Activated naive CD4-positive, alpha-beta T cell treated with anti-CD3 and anti-CD28 coated beads for 36 hours (primary cell): ENCODE data around the gene KLK11. TPM values are rescaled to one million over a fixed set of nuclear protein-coding genes. Genes with fewer than 3 reads are reported as not detected.

Experiments
- CTCF ChIA-PET: fragments of 350-600 bp; sonication (Branson Sonifier 250); formaldehyde crosslinking; loops from one replicate; lab custom pipeline; 2021; ENCODE audit warnings: antibody characterized with exemption; lab: Charles Lee
- DNase-seq: peaks from one replicate; pipeline ENCODE4 v3.0.0-alpha.2; 2020
- H3K27ac Mint-ChIP-seq: one replicate; pipeline ENCODE4 v1.8.0; 2021; ENCODE audit warnings: mild to moderate bottlenecking, mixed read lengths
- H3K27me3 Mint-ChIP-seq: one replicate; pipeline ENCODE4 v1.8.0; 2021; ENCODE audit warnings: low read depth, mixed read lengths
- H3K36me3 Mint-ChIP-seq: one replicate; pipeline ENCODE4 v1.8.0; 2021; ENCODE audit warnings: low read depth, mixed read lengths
- H3K4me1 Mint-ChIP-seq: one replicate; pipeline ENCODE4 v1.8.0; 2021; ENCODE audit warnings: low read depth, mixed read lengths
- H3K4me3 Mint-ChIP-seq: one replicate; pipeline ENCODE4 v1.8.0; 2021; ENCODE audit warnings: mild to moderate bottlenecking, moderate library complexity, mixed read lengths
- H3K9me3 Mint-ChIP-seq: one replicate; pipeline ENCODE4 v1.8.0; 2021; ENCODE audit warnings: mixed read lengths
- intact Hi-C: fragments of 100-400 bp; cut with micrococcal nuclease; formaldehyde crosslinking; loops from one replicate; pipeline ENCODE4 v1.15.1; 2023
- total RNA-seq, 2 experiments: library from RNA; stranded (reverse); gene quantifications; one replicate each; pipeline ENCODE4 v1.2.3, GENCODE V29; 2021

The KLK11 gene, protein sequence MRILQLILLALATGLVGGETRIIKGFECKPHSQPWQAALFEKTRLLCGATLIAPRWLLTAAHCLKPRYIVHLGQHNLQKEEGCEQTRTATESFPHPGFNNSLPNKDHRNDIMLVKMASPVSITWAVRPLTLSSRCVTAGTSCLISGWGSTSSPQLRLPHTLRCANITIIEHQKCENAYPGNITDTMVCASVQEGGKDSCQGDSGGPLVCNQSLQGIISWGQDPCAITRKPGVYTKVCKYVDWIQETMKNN
- total RNA-seq: not detected

- H3K36me3 Mint-ChIP-seq: no peaks in the 10 kb centered on the region
- CTCF ChIA-PET: no interaction called here
Observed at GRCh38 chr19:51026554-51026831, at the start of gene KLK11. TSS of gene KLK11 (minus strand) at chr19:51026616. CDS start at chr19:51025631, 985 bp downstream.

DNA sequence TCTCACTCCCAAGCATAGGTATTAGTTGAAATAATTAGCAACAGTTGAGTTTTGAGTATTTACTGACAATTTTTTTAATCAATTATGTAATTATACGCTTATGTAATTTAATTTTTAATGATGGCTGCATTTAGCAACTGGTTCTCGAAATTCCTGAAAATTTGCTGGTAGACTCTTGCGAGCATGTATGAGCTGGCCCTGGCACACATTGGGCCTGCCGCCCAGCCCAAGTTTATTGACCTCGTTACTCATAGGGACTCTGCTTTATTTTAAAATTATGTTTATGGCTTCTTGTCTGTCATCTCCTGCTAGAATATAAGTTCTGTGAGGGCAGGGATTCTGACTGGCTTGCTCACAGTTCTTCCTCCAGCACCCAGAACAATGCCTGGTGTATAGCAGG, 49.6 kb upstream of the KLK11 start:
- Mint-ChIP-seq H3K36me3 (no peaks in the 10 kb centered on the region), H3K9me3 (peaks cover 6% of the 10 kb centered on the region), H3K27ac (no peak overlapping the region), H3K27me3 (peaks cover 7% of the 10 kb centered on the region), H3K4me3 (no peak overlapping the region), H3K4me1 (no peaks in the 10 kb centered on the region)
- CTCF ChIA-PET: no interaction called here
- DNase-seq: no peak
- intact Hi-C loops: no loop called here

More at GRCh38 chr19:51026554-51026831, at the start of gene KLK11:
- Mint-ChIP-seq H3K4me3 (no peak within 1 kb of the TSS), H3K27ac (no peak within 1 kb of the TSS), H3K4me1 (no peaks in the 10 kb centered on the region), H3K27me3 (peaks cover 36% of the 10 kb centered on the region), H3K9me3 (no peaks in the 10 kb centered on the region)
- DNase-seq: no peak
- intact Hi-C loops: no loop called here

- Mint-ChIP-seq H3K4me3 (no peak overlapping the region), H3K27ac (no peak overlapping the region), H3K36me3 (no peaks in the 10 kb centered on the region), H3K4me1 (no peaks in the 10 kb centered on the region), H3K27me3 (peaks cover 20% of the 10 kb centered on the region), H3K9me3 (peaks cover 6% of the 10 kb centered on the region)
- no peak for DNase-seq
- intact Hi-C loops: no loop called here
- CTCF ChIA-PET: no interaction called here
Observed at GRCh38 chr19:51071095-51071405, 44.6 kb upstream of the KLK11 start.

GRCh38 chr19:51070334-51071094, 44.1 kb upstream of the KLK11 start:
- intact Hi-C loops: no loop called here
- no peak overlapping the region for H3K27ac Mint-ChIP-seq
- peaks cover 6% of the 10 kb centered on the region for H3K9me3 Mint-ChIP-seq
- peaks cover 22% of the 10 kb centered on the region for H3K27me3 Mint-ChIP-seq
- H3K4me1 Mint-ChIP-seq: peaks cover 3% of the 10 kb centered on the region
- H3K36me3 Mint-ChIP-seq: no peaks in the 10 kb centered on the region
- CTCF ChIA-PET: no interaction called here
- DNase-seq: no peak
- H3K4me3 Mint-ChIP-seq: no peak overlapping the region

DNA sequence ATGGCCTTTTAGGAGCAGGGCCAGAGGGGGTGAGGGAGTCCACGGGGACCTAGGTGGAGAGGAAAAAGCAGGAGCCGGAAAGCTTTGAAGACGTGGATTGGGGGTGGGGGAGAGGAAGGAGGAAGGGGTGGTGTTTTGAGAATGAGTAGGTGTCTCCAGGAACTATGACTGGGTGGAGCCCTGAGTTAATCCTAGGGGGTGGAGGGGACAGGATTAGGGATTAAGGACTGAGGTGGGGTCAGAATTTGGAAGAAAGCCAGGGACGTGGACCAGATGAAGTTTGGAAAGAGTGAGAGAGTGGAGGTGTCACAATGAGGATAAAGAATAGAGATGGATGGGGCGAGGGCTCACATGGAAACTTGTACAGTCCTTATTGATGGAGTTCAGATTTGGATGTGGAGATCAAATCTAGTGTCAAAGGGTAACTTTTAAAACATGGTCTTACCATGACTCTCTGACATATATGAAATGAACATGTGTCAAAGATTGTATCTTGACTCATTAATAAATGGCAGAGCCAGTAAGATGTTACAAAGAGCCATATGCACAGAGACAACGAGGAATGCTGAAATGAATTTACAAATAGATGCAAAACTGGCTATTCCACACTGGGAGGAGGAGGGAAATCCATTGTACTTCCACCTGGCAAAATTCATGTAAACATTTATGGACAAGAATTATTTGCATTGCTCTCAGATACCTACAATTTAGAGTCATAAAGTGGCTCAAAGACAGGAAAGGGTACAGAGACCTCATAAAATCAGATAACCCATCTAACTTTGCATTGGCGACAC, 40.2 kb upstream of the KLK11 start:
- Mint-ChIP-seq H3K36me3 (no peaks in the 10 kb centered on the region), H3K27me3 (peaks cover 28% of the 10 kb centered on the region), H3K4me3 (no peak overlapping the region), H3K27ac (no peak overlapping the region), H3K9me3 (no peaks in the 10 kb centered on the region), H3K4me1 (peaks cover 3% of the 10 kb centered on the region)
- intact Hi-C loops: no loop called here
- no peak for DNase-seq
- CTCF ChIA-PET: interaction anchor here (0.7 to 0.9 kb wide), 2 partner anchors 53 to 92 kb away, joined by 3 read pairs; no protein-coding TSS in a partner anchor

GRCh38 chr19:51065221-51065960, 39.0 kb upstream of the KLK11 start:
- CTCF ChIA-PET: no interaction called here
- Mint-ChIP-seq H3K27me3 (peaks cover 32% of the 10 kb centered on the region), H3K4me1 (peaks cover 3% of the 10 kb centered on the region), H3K36me3 (no peaks in the 10 kb centered on the region), H3K4me3 (no peak overlapping the region), H3K27ac (no peak overlapping the region), H3K9me3 (no peaks in the 10 kb centered on the region)
- intact Hi-C loops: no loop called here
- DNase-seq: no peak

DNA sequence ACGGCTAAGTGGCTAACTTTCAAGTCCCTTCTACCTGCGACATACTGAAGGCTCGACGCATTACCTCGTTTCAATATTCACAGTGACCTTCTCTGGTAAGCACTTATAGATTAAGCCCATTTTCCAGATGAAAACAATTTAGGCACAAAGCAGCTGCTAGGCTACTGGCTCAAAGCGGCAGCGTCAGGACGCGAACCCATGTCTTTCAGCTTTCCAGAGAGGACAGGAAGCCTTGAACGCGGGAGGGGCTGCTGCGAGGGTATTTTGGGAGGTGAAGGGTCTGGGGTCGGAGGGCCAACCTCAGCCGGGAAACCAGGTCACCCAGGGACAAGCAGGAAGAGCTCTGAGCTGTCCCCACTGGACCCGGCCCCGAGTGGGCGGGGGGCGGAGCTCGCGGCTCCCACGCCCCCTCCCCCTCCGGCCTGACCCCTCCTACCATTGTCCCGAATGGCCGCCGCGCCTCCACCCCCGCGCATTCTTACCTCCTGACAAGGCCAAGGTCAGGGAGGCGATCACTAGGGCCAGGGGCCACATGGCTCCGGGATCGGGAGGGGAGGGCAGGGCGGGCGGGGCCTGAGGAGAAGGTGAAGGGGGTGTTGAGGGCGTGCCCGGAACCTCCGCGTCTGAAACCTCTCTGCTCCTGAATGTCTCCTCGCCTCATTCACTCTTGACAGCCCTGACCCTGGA, 38.3 kb upstream of the KLK11 start, which contains the start of gene KLK13:
KLK13 (minus strand) TSS at position 559 of the 687 bp plus-strand sequence; CDS start at position 534, 25 bp downstream.
- H3K9me3 Mint-ChIP-seq: no peaks in the 10 kb centered on the region
- intact Hi-C loops: no loop called here
- CTCF ChIA-PET: no interaction called here
- peaks cover 32% of the 10 kb centered on the region for H3K27me3 Mint-ChIP-seq
- no peak within 1 kb of the TSS for H3K27ac Mint-ChIP-seq
- H3K36me3 Mint-ChIP-seq: no peaks in the 10 kb centered on the region
- DNase-seq: no peak
- no peak within 1 kb of the TSS for H3K4me3 Mint-ChIP-seq
- H3K4me1 Mint-ChIP-seq: peaks cover 3% of the 10 kb centered on the region

DNA sequence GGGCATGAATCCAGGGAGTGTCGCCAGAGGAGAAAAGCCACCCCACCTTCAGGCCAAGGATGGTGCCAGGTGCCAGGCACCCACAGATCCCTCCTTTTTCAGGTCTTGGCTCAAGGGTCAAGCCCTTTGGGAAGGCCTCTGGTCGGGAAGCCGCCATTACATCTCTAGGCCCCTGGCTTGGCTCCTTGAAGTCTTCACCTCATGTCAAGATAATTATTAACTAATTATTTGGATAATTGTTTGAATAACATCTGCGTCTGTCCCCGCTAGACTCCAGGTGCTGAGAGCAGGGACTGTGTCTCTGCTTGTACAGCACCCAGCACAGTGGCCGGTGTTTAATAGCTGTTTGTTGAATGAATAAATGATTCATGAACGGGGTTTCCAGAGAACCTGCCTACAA, 37.2 kb upstream of the KLK11 start:
- H3K4me3 Mint-ChIP-seq: no peak overlapping the region
- no peak overlapping the region for H3K27ac Mint-ChIP-seq
- intact Hi-C loops: no loop called here
- H3K4me1 Mint-ChIP-seq: peaks cover 3% of the 10 kb centered on the region
- CTCF ChIA-PET: no interaction called here
- peaks cover 32% of the 10 kb centered on the region for H3K27me3 Mint-ChIP-seq
- no peak for DNase-seq
- H3K9me3 Mint-ChIP-seq: no peaks in the 10 kb centered on the region
- no peaks in the 10 kb centered on the region for H3K36me3 Mint-ChIP-seq

DNA sequence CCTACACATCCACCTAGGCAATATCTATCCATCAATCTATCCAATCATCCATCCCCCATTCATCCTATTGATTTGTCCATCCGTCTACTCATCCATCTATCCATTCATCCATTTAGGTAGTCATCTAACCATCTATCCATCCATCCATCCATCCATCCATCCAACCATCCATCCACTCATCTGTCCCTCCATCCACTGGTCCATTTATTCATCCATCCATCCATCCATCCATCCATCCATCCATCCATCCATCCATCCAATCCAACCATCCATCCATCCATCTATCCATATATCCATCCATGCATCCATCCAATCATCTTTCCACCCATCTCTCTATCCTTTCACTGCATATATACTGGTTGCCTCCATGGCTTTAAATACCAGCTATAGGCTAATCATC, 34.6 kb upstream of the KLK11 start:
- H3K4me3 Mint-ChIP-seq: no peak overlapping the region
- CTCF ChIA-PET: interaction anchor here (0.5 kb wide), 1 partner anchor 1345 kb away, joined by 3 read pairs; no protein-coding TSS in a partner anchor
- no peaks in the 10 kb centered on the region for H3K36me3 Mint-ChIP-seq
- intact Hi-C loops: no loop called here
- H3K4me1 Mint-ChIP-seq: peaks cover 3% of the 10 kb centered on the region
- DNase-seq: no peak
- no peak overlapping the region for H3K27ac Mint-ChIP-seq
- peaks cover 22% of the 10 kb centered on the region for H3K27me3 Mint-ChIP-seq
- no peaks in the 10 kb centered on the region for H3K9me3 Mint-ChIP-seq

GRCh38 chr19:51060336-51060735, 33.9 kb upstream of the KLK11 start:
- intact Hi-C loops: no loop called here
- no peak for DNase-seq
- Mint-ChIP-seq H3K27ac (no peak overlapping the region), H3K27me3 (peaks cover 23% of the 10 kb centered on the region), H3K36me3 (no peaks in the 10 kb centered on the region), H3K4me3 (no peak overlapping the region), H3K4me1 (no peaks in the 10 kb centered on the region), H3K9me3 (no peaks in the 10 kb centered on the region)
- CTCF ChIA-PET: no interaction called here

DNA sequence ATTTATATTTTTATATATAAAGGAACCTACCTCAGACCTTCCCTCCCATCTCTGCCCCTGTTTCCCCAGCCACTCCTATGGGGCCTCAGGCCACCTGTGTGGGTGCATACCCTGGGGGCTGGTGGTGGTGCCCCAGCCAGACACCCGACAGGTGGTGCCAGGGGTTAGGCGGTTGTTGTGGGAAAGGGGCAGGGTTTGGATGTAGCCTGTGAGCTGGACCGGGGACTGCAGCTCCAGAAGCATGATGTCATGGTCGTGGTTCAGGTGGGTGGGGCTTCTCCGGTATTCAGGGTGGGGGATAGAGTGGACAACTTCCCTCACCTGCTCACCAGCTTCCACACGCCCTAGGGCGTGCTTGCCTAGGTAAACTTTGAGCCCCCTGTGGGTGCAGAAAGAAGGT, 33.3 kb upstream of the KLK11 start:
- CTCF ChIA-PET: interaction anchor here (0.8 kb wide), 1 partner anchor 37 kb away, joined by 3 read pairs; no protein-coding TSS in a partner anchor
- intact Hi-C loops: no loop called here
- Mint-ChIP-seq H3K36me3 (no peaks in the 10 kb centered on the region), H3K27ac (no peak overlapping the region), H3K4me1 (no peaks in the 10 kb centered on the region), H3K4me3 (no peak overlapping the region), H3K27me3 (peaks cover 26% of the 10 kb centered on the region), H3K9me3 (no peaks in the 10 kb centered on the region)
- DNase-seq: no peak

GRCh38 chr19:51055866-51056265, 29.4 kb upstream of the KLK11 start:
- H3K4me3 Mint-ChIP-seq: no peak overlapping the region
- CTCF ChIA-PET: no interaction called here
- intact Hi-C loops: no loop called here

More at GRCh38 chr19:51055866-51056265, 29.4 kb upstream of the KLK11 start:
- H3K4me1 Mint-ChIP-seq: no peaks in the 10 kb centered on the region
- H3K9me3 Mint-ChIP-seq: no peaks in the 10 kb centered on the region
- no peak for DNase-seq
- no peak overlapping the region for H3K27ac Mint-ChIP-seq
- H3K27me3 Mint-ChIP-seq: peaks cover 22% of the 10 kb centered on the region
- H3K36me3 Mint-ChIP-seq: no peaks in the 10 kb centered on the region
